GM19438 (cell line): ENCODE data around the gene CNGA3.
"Not testable (repeated sequence)": the region's sequence is repeated elsewhere in the genome, so short reads cannot be mapped to it uniquely, and the experiment has no call there.

Source experiments
- ATAC-seq: cut with Tn5 transposase; IDR thresholded peaks from one replicate; pipeline ENCODE4 v1.9.1; 2021; ENCODE audit warnings: low read depth; ENCODE audit not compliant: unreplicated experiment

The CNGA3 gene

GRCh38 chr2:98395977-98396376 is 49.7 kb downstream of the CNGA3 start:
- ATAC-seq: no peak

GRCh38 chr2:98396745-98397355 is 50.6 kb downstream of the CNGA3 start:
- no peak for ATAC-seq

DNA sequence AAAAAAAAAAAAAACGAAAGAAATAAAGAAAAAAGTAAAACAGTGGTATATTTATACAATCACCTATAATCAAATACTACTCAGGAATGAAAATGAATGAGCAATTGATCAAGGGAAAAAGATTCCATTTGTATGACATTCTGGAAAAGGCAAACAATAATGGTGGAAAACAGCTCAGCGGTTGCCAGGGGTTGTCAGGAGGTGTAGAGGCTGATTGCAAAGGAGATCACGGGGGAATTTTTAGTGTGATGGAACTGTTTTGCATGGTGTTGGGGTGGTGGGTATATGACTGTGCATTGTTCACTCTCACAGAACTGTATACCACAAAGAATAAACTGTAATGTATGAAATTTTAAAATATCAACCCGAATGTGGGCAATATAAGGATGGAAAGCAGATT is 52.9 kb downstream of the CNGA3 start:
- ATAC-seq: no peak

GRCh38 chr2:98403878-98404277 is 57.6 kb downstream of the CNGA3 start:
- no peak for ATAC-seq

- no peak for ATAC-seq
Observed at GRCh38 chr2:98404556-98405250, 58.4 kb downstream of the CNGA3 start.

DNA sequence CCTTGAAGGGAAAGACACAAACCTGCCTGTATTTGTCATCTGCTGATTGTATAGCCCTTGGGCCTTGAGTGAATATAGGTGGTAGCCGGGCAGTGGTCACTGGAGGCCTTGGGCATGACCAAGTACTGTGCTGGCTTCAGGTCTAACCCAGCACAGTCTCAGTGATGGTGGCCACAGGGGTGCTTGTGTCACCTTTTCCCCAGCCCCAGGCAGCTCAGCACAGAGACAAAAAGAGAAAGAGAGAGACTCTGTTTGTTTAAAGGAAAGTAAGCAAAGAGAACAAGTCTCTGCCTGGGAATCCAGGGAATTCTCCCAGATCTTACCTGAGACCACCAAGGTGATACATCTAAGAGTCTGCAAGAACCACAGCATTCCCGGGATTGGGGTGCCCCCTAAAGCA is 59.0 kb downstream of the CNGA3 start:
- no peak for ATAC-seq

GRCh38 chr2:98408155-98408554 is 61.9 kb downstream of the CNGA3 start:
- ATAC-seq: no peak

DNA sequence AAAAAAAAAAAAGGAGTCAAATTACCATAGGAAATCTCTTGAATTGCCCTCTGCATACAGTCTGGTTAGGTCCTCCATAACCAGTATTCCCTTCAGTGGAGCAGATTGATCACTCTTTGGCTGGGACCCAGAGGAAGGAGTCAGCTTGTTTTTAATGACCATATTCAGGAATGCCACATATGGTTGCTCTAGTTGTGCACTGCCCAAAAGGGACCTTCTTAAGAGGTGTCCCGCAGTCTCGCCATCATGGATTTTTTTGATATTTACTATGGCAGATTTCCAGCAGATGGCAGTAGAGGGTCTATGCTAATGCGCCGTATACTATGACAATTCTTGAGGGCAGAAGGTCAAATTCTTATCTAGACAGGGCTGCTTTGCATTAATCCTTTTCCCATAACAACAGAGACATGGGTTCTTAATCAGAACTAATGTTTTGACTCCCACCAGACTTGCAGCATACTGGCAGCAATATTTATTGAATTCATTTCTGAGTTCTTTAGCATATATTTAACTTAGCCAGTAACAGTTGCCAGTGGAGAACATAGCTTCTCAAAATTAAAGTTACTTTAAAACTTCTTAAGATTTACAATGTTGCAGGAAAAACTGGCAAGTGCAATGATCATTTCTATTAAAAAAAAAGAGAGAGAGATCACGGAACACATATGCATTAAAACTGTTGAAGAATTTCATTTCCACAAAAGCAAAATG is 66.6 kb downstream of the CNGA3 start:
- peak; percentile 76 for ATAC-seq

DNA sequence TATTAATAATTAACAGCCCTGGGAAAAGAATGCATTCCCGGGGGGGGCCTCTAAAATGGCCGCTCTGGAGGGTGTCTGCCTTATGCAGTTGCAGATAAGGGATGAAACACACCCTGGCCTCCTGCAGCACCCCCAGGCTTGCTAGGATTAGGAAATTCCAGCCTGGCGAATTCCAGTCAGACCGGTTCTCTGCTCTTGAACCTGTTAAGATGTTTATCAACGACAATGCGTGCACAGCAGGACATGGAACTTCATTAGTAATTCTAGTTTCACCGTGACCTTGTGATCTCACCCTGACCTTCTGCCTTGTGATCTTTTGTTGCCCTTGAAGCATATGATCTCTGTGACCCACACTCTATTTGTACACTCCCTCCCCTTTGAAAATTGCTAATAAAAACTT is 68.0 kb downstream of the CNGA3 start:
- ATAC-seq: not testable (repeated sequence)

GRCh38 chr2:98415719-98416248 is 69.5 kb downstream of the CNGA3 start:
- ATAC-seq: not testable (repeated sequence)

- ATAC-seq: no peak
Observed at GRCh38 chr2:98416383-98417159, 70.3 kb downstream of the CNGA3 start.

GRCh38 chr2:98419544-98419943 is 73.3 kb downstream of the CNGA3 start:
- ATAC-seq: no peak

DNA sequence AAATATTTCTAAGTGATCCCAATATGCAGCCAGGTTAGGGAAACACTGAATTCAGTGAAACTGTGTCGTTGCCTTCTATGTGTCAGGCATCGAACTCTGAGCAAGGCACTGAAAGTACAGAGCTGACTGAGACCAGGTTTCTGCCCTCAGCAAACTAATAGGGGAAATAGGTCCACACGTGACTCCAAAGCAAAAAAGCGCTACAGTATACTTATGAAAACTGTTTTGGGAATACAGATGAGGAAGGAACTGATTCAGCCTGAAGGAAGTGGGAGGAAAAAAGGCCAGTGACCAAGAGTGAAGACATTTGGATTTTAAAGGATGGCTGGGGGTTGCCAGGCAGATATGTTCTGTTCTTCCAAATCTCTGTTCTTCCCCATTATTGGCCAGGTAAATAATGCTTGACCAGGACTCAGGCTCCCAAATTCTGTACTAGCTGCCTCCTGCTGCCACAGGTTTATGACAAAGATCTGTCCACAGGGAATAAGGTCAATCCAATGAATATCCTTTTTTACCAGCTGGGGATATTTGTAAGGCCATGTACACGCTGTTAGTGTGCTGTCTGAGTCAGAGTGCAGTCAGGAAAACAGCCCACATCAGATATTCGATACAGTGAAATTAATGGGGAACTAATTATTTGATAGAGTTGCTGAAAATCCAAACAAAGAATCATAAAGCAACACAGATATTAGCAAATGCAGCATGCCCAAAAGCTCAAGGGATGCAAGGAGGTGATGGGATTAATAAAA is 73.9 kb downstream of the CNGA3 start:
- ATAC-seq: no peak

GRCh38 chr2:98422449-98422848 is 76.2 kb downstream of the CNGA3 start:
- no peak for ATAC-seq

DNA sequence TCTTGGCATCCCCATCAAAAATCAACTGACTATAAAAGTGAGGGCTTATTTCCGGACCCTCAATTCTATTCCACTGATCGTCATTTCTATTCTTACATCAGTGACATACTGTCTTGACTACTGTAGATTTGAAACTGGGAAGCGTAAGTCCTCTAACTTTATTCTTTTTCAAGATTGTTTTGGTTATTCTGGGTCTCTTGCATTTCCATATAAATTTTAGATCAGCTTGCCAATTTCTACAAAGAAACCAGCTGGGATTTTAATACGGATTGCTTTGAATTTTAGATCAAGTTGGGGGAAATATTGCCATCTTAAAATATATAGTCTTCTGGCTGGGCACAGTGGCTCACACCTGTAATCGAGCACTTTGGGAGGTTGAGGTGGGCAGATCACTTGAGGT is 80.5 kb downstream of the CNGA3 start:
- no peak for ATAC-seq

DNA sequence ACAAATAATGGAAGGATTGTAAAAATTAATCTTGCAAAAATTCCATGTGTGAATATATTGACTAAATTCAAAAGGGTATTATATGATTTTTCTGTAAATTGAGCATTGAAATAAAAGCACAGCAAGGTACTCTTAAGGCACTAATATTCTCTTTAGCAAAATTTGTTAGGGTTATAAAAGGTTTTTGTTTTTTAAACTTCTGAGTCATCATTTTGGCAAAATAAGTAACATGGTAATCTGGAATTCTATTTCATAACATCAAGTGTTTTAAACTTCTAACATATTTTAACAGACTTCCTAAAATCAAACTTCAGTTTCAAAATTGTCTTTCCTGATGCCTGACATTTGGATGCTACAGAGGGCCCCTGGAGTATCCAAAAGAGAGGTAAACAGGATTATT is 85.9 kb downstream of the CNGA3 start:
- no peak for ATAC-seq

- no peak for ATAC-seq
Observed at GRCh38 chr2:98433363-98433964, 87.2 kb downstream of the CNGA3 start.

GRCh38 chr2:98434492-98434891 is 88.2 kb downstream of the CNGA3 start:
- ATAC-seq: no peak

GRCh38 chr2:98435670-98436069 is 89.4 kb downstream of the CNGA3 start:
- ATAC-seq: not testable (repeated sequence)

DNA sequence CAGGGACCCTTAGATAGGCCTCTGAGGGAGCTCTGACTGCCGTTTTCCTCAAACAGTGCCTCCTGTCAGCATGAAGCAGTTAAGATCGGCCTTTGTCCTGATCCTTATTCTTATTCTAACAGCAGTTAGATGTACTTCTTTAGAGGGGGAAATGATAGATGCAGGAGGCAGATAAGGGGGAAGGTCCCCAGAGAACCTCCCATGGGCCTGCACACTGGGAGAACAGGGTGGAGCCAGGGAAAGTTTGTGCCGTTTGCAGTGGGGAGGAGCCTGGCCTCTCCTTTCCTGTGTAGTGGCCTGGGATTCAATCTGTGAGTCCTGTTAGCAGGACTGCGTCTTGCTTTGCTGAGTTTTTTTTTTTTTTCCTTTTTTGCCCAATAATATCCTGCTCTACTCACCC is 90.5 kb downstream of the CNGA3 start:
- ATAC-seq: no peak
